Embryonic facial prominence (tissue), 1 donor: ENCODE measurements around the gene DYNAP.

Experiments used
- DNase-seq: peaks from one replicate; pipeline ENCODE4 v3.0.0-alpha.2; 2016; ENCODE audit errors: extremely low spot score

Gene DYNAP

GRCh38 chr18:54636217-54636616, 45.2 kb downstream of the DYNAP start:
- no peak for DNase-seq

GRCh38 chr18:54641734-54642133, 50.7 kb downstream of the DYNAP start:
- DNase-seq, result no peak

GRCh38 chr18:54647176-54647575, 56.1 kb downstream of the DYNAP start:
- DNase-seq, result no peak
